Measurements from ENCODE around the gene ACOT7. TPM values are rescaled to one million over a fixed set of nuclear protein-coding genes. Genes with fewer than 3 reads are reported as not detected.
"Not testable (repeated sequence)": the region's sequence is repeated elsewhere in the genome, so short reads cannot be mapped to it uniquely, and the experiment has no call there.

Gene ACOT7
- total and polyA plus RNA-seq, 2 donors from 2014 or later = 23.0 to 135 TPM

- FAIRE-seq; H3K27me3 ChIP-seq (ENCODE audit: control insufficient read depth, insufficient read depth, low read length); H3K27ac ChIP-seq (ENCODE audit: low read depth in 2 of 2, low read length in 2 of 2); H3K9me3 ChIP-seq (ENCODE audit: control insufficient read depth in 2 of 3, insufficient read depth in 1 of 3, low read length in 3 of 3); DNase-seq; intact Hi-C loops (cut with DNase I); H3K36me3 ChIP-seq (ENCODE audit: control insufficient read depth in 2 of 3, insufficient read depth in 3 of 3, low read length in 3 of 3); H3K9ac ChIP-seq (ENCODE audit: low read length in 3 of 3); H3K4me3 ChIP-seq (ENCODE audit: low read length in 3 of 3): not testable (repeated sequence)
- H3K4me1 ChIP-seq (ENCODE audit: control insufficient read depth in 2 of 3, insufficient read depth in 2 of 3, low read depth in 1 of 3, low read length in 3 of 3) = peaks cover 0 to 31% (median 7%) of the 10 kb centered on the region in 3 donors
Measured at GRCh38 chr1:6428453-6428852, 34.9 kb upstream of the ACOT7 start.

GRCh38 chr1:6427441-6428390 lies 34.1 kb upstream of the ACOT7 start:
- peaks cover 8% of the 10 kb centered on the region for H3K27me3 ChIP-seq (ENCODE audit: control insufficient read depth, insufficient read depth, low read length)
- H3K9ac ChIP-seq (ENCODE audit: low read length in 3 of 3) = no peak overlapping the region
- no peak for TF ChIP-seq CTCF (IDR thresholded peaks at IDR 0.05; ENCODE audit: borderline replicate concordance, extremely low read depth, insufficient read depth)
- no peak for FAIRE-seq
- H3K27ac ChIP-seq (ENCODE audit: low read depth in 2 of 2, low read length in 2 of 2) = peak overlapping the region in 1 of 2 donors; percentile 43
- no peaks in the 10 kb centered on the region for H3K9me3 ChIP-seq (ENCODE audit: control insufficient read depth in 2 of 3, insufficient read depth in 1 of 3, low read length in 3 of 3)
- H3K4me3 ChIP-seq (ENCODE audit: low read length in 3 of 3) = peak overlapping the region in 1 of 3 donors; percentile 46
- peaks cover 0 to 36% (median 13%) of the 10 kb centered on the region in 3 donors for H3K4me1 ChIP-seq (ENCODE audit: control insufficient read depth in 2 of 3, insufficient read depth in 2 of 3, low read depth in 1 of 3, low read length in 3 of 3)
- intact Hi-C loops (cut with DNase I) = no loop called here
- peak in 2 of 5 donors; percentile 57 to 91 for DNase-seq
- no peaks in the 10 kb centered on the region for H3K36me3 ChIP-seq (ENCODE audit: control insufficient read depth in 2 of 3, insufficient read depth in 3 of 3, low read length in 3 of 3)

GRCh38 chr1:6426972-6427350 lies 33.4 kb upstream of the ACOT7 start:
- Histone ChIP-seq H3K4me3 (ENCODE audit: low read length in 3 of 3) (peak overlapping the region in 1 of 3 donors; percentile 46), H3K9ac (ENCODE audit: low read length in 3 of 3) (no peak overlapping the region), H3K9me3 (ENCODE audit: control insufficient read depth in 2 of 3, insufficient read depth in 1 of 3, low read length in 3 of 3) (no peaks in the 10 kb centered on the region), H3K36me3 (ENCODE audit: control insufficient read depth in 2 of 3, insufficient read depth in 3 of 3, low read length in 3 of 3) (no peaks in the 10 kb centered on the region), H3K27me3 (ENCODE audit: control insufficient read depth, insufficient read depth, low read length) (peaks cover 8% of the 10 kb centered on the region), H3K27ac (ENCODE audit: low read depth in 2 of 2, low read length in 2 of 2) (peak overlapping the region in 1 of 2 donors; percentile 43), H3K4me1 (ENCODE audit: control insufficient read depth in 2 of 3, insufficient read depth in 2 of 3, low read depth in 1 of 3, low read length in 3 of 3) (peaks cover 0 to 36% (median 13%) of the 10 kb centered on the region in 3 donors)
- intact Hi-C loops (cut with DNase I) = no loop called here
- FAIRE-seq (no peak), DNase-seq (peak in 1 of 5 donors; percentile 39)
- TF ChIP-seq CTCF (IDR thresholded peaks at IDR 0.05; ENCODE audit: borderline replicate concordance, extremely low read depth, insufficient read depth) = no peak

- intact Hi-C loops (cut with DNase I) = no loop called here
- DNase-seq (peak in 1 of 5 donors; percentile 54), FAIRE-seq (no peak)
- Histone ChIP-seq H3K27me3 (ENCODE audit: control insufficient read depth, insufficient read depth, low read length) (peaks cover 8% of the 10 kb centered on the region), H3K9me3 (ENCODE audit: control insufficient read depth in 2 of 3, insufficient read depth in 1 of 3, low read length in 3 of 3) (no peaks in the 10 kb centered on the region), H3K4me3 (ENCODE audit: low read length in 3 of 3) (peak overlapping the region in 2 of 3 donors; percentile 23 to 63), H3K4me1 (ENCODE audit: control insufficient read depth in 2 of 3, insufficient read depth in 2 of 3, low read depth in 1 of 3, low read length in 3 of 3) (peaks cover 0 to 36% (median 13%) of the 10 kb centered on the region in 3 donors), H3K36me3 (ENCODE audit: control insufficient read depth in 2 of 3, insufficient read depth in 3 of 3, low read length in 3 of 3) (no peaks in the 10 kb centered on the region), H3K27ac (ENCODE audit: low read depth in 2 of 2, low read length in 2 of 2) (peak overlapping the region; percentile 27 to 43), H3K9ac (ENCODE audit: low read length in 3 of 3) (no peak overlapping the region)
- TF ChIP-seq CTCF (IDR thresholded peaks at IDR 0.05; ENCODE audit: borderline replicate concordance, extremely low read depth, insufficient read depth) = no peak
Measured at GRCh38 chr1:6426277-6426971, 32.9 kb upstream of the ACOT7 start.

All from kidney (tissue), 14 donors.